Measurements from ENCODE around the gene PPL.
"Not testable (repeated sequence)": the region's sequence is repeated elsewhere in the genome, so short reads cannot be mapped to it uniquely, and the experiment has no call there.

The PPL gene

DNA sequence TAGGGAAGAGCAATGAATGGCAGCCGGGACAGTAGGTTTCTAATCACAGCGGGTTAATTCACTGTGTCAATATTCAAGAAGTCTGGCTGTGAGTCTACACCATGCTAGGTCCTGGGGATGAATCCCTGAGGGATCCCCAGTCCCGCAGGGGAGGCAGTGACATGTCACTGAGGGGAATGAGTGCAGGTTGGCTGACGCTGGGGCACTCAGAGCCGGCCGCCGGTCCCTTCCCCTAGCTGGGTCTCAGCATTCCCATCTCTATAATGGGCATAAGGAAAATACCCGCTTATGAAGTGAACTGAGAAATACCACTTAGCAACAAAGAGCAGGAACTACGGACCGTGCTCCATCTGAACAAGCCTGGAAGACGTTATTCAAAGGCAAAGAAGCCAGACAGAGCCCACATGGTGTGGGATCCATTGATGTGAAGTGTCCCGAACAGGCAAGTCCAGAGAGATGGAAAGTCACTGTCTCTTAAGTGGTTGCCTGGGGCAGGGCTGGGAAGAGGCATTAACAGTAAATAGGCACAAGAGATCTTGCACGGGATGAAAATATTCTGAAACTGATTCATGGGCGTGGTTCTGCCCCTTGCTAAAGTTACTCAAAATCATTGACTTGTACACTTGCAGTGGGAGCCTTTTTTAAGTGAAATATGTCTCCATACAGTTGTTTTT lies 31.9 kb downstream of the PPL start:
- no peak for DNase-seq

DNA sequence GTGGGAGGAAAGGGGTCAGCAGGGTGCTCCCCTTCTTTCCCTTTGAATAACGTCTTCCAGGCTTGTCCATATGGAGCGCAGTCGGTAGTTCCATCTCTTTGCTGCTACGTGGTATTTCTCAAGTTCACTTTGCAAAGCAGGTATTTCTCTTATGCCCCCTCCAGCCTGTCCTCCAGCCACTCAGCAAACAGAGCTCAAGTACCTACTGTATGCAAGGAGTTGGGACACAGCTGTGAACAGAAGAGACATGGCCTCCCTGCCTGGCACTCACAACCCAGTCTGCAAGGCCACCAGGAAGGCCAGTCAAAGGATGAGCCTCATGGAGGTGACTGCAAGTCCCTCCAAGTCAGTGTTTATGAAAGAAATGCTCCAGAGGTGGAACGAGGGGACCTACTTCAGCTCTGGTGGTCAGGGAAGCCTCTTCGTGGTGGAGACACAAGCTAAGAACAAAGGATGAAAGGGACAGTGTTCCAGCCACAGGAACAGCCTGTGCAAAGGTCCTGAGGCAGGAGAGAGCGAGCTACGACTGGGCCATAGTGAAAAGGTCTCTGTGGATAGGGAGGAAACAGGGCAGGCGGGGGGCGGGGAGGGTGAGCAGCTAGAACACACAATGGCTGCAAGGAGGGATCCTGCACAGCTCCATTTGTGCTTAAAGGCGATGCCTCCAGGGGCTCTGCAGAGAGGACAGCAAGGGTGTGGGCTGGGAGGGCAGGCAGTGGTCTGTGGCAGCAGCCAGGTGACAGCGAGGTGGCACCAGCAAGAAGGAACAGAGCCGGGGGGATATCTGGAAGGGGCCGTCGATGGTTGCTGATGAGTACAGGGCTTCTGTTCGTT lies 32.6 kb downstream of the PPL start:
- DNase-seq = no peak

DNA sequence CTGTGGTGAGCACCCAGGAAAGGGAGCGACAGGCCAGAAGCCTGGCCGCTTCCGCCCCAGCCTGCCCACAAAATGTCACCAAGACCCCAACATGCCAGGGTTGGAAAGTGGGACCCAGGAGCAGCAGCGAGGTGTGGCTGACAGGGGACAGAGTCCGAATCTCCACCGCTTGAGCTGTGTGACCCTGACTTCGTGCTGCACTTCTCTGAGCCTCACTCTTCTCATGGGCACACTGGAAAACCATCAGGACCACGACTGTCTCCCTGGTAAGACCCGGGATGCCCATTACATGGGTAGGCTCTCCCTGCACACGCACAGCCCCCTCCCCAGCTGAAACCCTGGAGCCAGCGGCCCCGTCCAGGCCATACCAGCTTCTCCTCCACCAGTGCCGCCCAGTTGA lies 34.9 kb downstream of the PPL start:
- no peak for DNase-seq

DNA sequence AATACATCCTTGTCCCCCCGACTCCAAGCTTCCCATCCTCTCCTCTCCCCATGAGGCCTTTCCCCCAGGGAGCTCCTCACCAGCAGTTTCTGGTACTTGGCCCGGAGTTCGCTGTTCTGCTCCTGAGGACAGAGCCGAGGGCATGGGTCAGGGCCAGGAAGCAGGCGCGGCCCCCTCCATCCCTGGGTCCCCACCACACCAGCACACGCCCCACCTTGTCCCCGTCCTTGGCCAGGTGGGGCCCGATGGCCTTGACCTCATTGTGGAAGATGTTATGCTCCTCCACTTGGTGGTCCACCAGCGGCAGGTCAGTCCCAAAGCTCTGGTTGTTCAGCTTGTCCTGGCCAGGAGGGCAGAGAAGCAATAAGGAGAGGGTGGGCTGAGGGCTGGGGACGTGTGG lies 36.2 kb downstream of the PPL start:
- DNase-seq = no peak

DNA sequence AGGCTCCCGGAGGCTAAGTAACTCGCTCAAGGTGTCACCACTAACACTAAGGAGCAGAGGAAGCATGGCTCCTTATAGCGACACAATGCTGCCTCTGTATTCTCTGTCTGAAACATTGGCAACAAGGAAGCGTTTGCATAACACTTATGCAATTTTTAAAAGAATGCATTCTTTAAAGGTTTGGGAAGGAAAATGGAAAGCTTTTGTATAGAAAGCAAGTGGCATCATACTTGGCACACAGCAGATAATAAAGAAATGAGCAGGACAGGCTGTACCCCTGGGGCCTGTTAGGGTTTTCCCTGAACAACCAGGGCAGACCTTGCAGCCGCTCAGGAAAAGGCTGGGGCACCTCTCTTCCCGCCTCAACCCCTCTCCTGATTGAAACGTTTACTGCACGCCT lies 36.9 kb downstream of the PPL start:
- DNase-seq = no peak

DNA sequence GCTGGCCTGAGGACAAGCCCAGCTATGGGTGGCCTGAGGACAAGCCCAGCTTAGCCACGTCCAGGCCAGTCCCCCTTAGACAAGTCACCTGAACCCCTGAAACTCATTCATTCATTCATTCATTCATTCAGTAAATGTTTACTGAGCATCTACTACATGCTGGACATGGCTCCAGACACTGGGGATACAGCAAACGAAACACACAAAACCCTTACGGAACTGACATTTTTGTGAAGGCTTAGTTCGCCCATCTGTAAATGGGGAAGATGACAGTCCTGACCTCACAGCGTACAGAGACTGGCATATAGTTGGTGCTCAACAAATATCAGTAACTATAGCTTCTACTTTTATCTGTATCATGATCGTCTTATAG lies 37.5 kb downstream of the PPL start:
- no peak for DNase-seq

DNA sequence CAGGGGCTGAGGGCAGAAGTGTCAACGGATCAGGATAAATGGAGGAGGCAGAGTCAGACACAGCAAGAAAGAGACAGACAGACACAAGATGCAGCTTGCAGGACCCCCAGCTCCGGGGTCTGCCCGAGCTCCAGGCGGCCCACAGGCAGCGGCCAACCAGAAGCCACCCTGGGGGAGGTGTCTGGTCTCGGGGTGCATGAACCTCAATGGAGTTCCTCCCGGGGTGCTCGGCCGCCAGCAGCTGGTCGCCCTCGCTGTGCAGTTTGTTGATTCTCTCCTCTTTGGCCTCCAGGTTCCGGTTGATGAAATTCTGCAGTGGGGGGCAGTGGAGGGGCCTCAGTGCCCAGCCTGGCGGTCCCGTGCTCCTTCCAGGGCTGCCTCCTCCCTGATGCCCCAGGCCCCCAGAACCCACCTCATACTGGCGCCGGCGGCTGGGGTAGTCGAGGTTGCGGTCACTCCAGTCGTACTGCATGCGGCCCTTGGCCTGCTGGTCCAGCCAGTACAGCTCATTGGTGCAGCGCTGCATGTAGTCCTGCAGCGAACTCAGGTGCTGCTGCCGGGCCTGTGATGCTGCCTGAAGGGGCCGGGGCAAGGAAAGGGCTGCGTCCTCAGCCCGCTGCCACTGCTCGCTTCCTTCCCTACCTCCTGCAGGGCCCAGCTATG lies 38.0 kb downstream of the PPL start:
- DNase-seq = no peak

DNA sequence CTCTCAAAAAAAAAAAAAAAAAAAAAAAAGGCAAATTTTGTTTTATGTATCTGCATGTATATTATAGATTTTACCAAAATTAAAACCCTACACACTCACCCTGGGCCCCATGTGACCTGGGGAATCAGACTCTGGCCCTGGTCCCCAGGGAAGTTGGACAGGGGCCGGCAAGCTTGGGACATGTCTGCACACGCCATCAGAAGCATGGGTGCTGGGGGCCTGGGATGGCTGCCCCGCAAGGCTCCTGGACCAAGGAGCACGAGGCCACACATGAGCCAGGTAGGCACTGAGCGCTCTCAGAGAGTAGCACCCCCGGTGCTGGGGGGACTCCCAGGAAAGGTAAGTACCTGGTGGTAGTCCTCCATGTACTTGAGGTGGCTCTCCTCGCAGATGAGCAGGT lies 39.6 kb downstream of the PPL start:
- no peak for DNase-seq

DNA sequence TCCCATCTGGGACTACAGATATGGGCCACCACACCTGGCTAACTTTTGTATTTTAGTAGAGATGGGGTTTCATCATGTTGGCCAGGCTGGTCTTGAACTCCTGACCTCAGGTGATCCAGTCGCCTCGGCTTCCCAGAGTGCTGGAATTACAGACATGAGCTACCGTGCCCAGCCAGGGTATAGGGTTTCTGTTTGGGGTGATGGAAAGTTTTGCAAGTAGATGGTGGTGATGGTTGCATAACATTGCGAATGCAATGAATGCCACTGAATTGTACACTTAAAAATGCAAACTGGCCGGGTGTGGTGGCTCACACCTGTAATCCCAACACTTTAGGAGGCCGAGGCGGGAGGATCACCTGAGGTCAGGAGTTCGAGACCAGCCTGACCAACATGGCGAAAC lies 40.2 kb downstream of the PPL start:
- not testable (repeated sequence) for DNase-seq

DNA sequence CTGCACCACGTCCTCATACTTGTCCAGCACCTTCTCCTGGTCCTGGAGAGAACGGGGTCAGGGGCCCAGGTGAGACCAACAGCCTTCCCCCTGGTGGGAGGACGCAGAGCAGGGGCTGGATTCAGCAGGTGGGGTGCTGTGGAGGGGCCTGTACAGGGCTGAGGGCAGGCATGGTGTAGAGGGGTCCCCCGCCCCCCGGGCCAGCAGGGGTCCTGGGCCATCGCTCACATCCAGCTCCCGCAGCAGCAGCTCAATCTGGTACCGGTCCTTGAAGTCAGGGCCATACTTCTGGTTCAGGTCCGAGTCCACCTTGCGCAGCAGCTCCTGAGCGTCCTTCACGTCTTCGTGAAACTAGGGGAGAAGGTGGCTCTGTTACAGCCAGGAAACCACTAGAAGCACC lies 41.6 kb downstream of the PPL start:
- no peak for DNase-seq

DNA sequence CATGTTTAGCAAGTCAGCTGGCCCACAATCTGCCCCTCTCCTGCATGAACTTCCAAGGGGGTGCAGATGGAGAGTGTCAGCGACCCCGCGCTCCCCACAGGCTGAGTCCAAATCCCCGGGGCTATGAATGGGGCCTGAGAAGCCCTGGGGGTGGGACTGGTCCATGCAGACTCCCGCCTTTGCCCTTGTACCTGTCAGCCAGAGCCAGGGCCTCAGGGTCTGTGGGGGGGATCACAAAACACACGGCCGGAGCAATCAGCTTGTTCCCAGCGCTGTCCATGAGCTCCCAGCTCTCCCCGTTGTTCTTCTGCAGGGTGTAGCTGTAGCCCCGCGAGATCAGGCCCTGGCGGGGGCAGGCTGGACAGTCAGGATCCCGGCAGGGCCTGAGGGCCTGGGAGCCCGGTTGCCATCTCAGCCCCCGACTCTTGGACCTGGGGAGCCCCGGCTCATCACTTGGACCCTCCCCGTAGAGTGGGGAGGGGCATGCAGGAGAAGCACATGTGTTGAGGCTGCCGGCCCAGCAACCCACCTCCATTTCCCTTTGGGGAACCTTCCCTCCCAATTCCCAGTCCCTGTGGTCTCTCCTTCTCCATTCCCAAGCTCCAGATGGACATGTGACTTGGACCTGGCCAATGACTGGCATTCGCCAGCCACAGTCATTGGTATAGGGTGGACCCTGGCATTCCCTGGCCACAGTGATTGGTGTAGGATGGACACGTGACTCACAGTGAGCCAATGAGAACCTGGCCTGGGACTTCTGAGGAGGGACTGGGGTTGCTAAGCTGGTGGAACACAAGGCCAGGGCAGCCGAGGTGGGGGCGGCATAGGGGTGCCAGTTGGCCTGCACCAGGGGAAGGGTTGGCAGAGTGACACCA lies 42.4 kb downstream of the PPL start:
- no peak for DNase-seq

DNA sequence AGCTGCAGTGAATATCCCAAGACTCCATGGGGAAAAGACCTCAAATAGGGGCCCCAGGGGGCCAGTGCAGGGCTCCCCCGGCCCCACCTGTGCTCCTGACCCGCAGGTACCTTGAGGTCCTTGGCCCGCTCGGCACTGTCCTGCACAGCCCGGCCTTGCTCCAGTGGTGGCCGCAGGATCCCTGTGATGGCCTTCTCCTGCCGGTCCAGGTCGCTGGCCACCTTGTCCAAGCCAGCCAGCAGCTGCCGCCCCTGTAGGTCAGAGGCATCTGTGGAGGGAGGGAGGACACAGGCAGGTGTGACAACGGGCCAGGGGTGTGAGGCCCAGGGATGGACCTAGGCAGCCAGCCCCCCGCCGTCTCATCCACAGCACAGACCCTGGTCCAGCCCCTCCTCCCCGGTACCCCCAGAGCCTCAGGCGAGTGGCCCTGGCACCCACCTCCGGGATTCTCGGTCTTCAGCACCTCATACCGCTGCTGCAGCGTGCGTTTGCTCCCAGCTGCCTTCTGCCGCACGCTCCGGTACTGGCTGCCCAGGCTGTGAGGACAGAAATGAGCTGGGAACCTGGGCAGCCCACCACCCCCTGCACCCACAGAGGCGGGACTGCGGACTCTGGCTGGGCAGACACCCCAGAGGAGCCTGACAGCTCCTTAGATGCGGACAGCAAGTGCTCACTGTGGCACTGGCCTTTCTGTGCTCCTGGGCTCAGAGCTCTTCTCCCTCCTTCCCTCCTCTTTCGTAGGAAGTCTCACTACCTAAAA lies 43.7 kb downstream of the PPL start:
- DNase-seq = no peak

DNA sequence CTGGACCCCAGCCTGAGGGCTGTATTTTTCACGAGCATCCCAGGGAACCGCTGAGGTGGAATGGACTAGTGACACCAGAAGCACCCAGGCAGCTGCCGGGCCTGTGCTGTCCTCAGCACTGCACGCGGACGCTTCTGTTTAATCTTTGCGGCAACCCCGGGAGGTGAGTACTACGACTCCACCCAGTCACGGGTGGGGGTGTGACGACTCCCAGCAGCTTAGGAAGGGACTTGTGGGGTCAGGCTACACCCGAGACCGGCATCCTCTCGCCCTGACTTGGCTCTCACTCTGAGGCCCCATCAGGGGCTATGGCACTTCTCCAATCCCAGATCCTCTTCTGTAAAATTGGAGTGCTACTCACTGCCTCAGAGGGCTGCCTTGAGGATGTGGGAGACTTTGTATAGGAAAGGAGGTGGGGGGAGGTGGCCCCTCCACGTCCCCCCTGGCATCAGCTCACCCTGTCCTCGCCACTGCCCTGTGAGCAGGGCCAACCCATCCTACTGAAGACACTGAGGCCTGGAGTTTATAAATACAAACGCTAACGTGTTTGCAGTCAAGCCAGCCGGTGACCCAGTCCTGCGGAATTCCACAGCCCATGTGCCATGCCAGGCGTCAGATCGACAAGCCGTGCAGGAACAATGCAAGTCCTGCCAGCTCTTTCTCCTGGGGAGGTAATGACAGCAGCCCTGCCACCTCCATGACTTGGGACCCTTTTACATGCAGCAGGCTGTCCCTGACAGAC lies 44.4 kb downstream of the PPL start:
- DNase-seq = no peak

DNA sequence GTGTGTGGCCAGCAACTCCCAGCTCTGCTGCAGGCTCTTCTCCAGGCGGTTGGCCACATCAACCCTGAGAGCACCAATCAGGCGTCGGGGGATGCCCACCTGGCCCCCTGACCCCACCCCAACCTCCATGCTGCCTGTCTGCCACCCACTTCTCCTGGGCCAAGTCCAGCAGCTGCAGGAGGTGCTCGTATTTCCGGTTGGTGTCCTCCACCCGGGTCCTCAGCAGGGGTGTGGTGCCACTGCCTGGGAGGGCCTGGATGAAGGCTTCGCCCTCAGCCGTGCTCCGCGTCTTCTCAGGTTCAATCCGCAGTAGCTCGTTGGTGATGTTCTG lies 45.1 kb downstream of the PPL start:
- DNase-seq = no peak

DNA sequence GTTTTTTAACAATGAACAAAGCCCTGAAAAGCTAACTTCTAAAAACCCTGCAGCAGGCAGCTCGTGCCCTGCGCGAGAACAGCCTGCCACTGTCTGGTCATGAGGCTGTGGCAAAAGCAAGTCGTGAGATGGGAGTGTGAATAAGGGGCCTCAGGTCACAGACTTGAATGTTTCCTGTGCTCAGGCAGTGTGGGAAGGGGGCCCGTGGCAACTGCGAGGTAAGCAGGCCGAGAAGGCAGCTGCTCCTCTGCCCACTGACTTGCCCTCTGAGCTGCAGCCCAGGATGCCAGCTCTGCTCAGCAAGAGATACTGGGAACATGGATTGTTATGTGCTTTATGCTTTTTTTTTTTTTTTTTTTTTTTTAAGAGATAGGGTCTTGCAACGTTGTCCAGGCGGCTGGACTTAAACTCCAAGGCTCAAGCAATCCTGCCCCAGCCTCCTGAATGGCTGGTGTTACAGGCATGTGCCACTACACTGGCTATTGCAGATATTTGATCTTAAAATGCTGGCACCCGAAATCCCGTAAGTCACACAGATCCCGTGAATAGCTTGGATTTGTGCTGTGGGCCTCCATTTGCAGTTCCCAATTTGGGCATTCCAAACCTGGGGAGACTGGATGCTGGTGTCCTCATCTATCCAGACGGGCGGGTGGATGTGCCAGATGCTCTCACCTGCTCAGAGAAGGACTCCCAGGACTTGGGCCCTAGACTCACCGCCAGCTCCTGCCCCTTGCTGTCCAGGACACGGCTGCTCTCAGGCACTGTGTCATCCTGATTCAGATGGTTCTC lies 45.7 kb downstream of the PPL start:
- DNase-seq = no peak

DNA sequence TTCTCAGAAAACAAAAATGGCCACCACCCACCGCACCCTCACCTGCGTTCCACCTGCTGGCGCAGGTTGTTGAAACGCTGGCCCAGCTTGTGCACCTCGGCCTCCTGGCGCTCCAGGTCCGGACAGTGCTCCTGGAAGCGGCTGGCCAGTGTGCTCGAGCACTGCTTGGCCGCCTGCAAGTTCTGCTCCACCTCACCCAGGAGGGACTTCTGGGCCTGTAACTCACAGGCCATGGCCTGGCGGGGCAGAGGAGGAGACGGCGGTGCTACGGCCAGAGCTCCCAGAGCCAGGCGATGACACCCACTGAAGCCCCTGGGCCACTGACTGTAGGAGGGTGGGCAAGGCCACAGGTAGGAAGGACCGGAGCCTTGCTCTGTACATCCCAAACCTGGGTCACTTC lies 46.3 kb downstream of the PPL start:
- DNase-seq = no peak

DNA sequence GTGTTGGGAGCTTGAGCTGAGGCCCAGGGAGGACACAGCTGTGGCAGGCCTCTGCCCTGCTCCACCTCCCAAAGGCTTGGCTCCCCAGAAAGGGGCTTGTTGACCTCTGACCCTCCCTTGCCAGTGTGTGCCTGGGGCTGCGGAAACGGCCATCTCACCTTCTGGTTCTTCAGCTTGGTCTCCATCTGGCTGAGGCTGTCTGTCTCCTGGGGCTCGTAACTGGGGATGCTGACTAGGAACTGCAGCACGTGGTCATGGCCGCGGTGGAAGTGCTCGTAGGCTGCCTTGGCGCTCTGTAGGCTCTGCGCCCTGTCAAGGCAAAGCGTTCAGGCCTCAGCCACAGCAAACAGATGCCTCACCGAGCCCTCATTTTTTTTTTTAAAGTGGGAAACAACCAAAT lies 46.9 kb downstream of the PPL start:
- no peak for DNase-seq

DNA sequence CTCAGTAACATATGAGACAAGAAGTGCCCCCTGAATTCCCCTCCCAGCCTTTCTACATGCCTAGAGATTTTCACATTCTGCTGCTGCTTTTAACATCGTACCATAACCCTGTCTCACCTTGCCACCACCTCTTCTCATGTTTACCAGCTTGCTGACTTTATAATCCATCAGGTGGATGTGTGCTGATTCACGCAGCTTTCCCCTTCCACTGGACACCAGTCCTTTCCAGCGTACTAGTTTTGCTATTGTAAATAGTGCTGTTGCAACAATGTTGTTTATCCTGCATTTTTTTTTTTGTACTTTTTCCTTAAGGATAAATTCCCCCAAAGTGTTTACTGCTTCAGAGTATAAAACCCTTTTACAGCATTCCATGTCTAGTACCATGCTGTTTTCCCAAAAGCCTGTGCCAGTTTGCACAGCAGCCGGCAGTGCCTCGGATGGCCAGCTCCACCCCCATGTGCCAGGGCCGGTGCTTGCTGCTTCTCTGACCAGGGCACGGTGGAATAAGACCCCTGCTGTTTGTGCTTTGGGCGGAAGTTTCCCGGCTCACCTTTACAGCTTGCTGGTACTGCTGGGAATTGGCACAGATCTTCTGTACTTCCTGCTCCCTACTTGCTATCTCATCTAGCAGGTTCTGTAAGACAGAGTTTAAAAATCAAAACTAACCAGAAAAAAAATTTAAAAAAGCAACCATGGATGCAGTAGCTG lies 48.4 kb downstream of the PPL start:
- no peak for DNase-seq

DNA sequence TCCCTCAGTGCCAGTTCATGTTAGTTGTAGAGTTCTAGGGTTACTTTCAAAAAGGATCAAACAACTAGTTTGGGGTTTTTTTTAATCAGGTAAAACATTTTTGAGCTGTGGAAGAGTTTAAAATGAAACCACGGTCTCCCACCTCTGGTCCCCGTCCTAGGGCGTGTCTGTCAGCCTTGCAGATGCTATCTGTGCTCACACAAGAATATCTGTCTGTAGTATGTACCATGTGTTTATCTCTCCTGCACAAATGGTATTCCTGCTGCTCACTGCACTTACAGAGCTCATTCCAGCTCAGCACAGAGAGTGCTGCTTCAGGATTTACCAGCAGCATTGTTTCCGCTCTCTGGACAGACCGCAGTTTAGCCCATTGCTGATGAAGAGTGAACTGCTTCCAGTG lies 50.8 kb downstream of the PPL start:
- DNase-seq = no peak

All from NCI-H1092 (cell line).